Lower leg skin (tissue), 4 donors: Measurements from ENCODE around the gene ATRN. TPM values are rescaled to one million over a fixed set of nuclear protein-coding genes. Genes with fewer than 3 reads are reported as not detected.

Experiments
- DNase-seq, 2 donors: peaks; one replicate each; pipeline ENCODE4 v3.0.0-alpha.2; 2019; ENCODE audit warnings: low spot score in 2 of 2
- H3K4me3 ChIP-seq: fragments of 200-600 bp; sonication (generic); 2 replicates; pipeline ENCODE4 v1.5.1; 2017; ENCODE audit warnings: mild to moderate bottlenecking, low read depth; ENCODE audit not compliant: poor library complexity, severe bottlenecking
- POLR2A ChIP-seq, 2 donors: fragments of 450-650 bp; IDR thresholded peaks; one replicate each; pipeline ENCODE4 v1.6.1; 2016 to 2017; ENCODE audit warnings: antibody characterized with exemption in 2 of 2, mild to moderate bottlenecking in 1 of 2, moderate library complexity in 1 of 2
- WGBS, 2 donors: methylation state at CpG; one replicate each; pipeline ENCODE4 v1.1.5; 2018; 5-methylcytosine and 5-hydroxymethylcytosine counted together
- intact Hi-C: fragments of 100-400 bp; cut with DNase I; formaldehyde crosslinking; loops from one replicate; pipeline ENCODE4 v1.15.0; 2023; ENCODE audit warnings: low total_unique reads
- total RNA-seq, 4 donors: library from RNA; depleted of rRNA; stranded (reverse); fragments of >200 nt; gene quantifications; one replicate each; pipeline ENCODE4 v1.1.0, GENCODE V29; 2016
- TF ChIP-seq, protein P1 (sequence below), 3 donors: fragments of 450-650 bp; IDR thresholded peaks; one replicate each; pipeline ENCODE4 v1.5.1; 2016; ENCODE audit warnings: antibody characterized with exemption in 3 of 3, mild to moderate bottlenecking in 3 of 3, moderate library complexity in 2 of 3

Gene ATRN
- total RNA-seq, 4 donors from 2014 or later = 18.2 to 34.6 (median 28.4) TPM

DNA sequence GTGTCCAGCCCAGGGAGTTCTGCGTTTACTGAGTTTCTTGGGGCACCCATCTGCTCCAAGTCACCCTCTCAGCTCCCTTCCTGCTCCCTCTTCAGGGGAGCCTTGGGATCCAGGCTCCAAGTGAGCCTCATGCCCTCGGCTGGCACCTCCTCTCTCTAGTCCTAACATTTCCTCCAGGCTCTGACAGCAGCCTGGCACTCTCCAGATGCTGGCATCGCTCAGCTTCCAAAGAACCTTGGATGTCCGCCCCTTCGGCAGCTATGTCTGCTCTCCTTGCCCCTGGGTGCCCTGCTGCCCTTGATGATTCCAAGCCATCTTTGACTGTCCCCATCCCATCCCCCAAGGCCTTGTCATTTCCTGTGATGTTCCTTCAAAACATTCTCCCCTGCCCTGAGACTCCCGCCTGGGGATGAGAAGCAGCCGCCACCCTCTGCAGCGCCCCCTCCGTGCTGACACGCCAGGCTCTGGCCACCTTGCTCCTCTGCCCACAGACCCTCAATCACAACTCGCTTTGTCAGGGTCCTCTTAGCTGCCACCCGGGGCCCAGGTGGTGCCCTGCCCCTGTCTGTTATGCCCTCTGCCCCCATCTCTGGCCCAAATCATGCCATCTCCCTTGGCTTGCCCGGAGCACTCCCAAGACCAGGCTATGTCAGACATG is 199.0 kb downstream of the ATRN start:
- DNase-seq = no peak
- 68 to 70% methylated on average over 13 of the region's 13 CpGs for WGBS, 2 donors
- intact Hi-C loops = loop anchor here (10.0 kb wide), 1 partner anchor 415 kb away; no protein-coding TSS in a partner anchor
- no peak overlapping the region for H3K4me3 ChIP-seq
- TF ChIP-seq, protein P1, sequence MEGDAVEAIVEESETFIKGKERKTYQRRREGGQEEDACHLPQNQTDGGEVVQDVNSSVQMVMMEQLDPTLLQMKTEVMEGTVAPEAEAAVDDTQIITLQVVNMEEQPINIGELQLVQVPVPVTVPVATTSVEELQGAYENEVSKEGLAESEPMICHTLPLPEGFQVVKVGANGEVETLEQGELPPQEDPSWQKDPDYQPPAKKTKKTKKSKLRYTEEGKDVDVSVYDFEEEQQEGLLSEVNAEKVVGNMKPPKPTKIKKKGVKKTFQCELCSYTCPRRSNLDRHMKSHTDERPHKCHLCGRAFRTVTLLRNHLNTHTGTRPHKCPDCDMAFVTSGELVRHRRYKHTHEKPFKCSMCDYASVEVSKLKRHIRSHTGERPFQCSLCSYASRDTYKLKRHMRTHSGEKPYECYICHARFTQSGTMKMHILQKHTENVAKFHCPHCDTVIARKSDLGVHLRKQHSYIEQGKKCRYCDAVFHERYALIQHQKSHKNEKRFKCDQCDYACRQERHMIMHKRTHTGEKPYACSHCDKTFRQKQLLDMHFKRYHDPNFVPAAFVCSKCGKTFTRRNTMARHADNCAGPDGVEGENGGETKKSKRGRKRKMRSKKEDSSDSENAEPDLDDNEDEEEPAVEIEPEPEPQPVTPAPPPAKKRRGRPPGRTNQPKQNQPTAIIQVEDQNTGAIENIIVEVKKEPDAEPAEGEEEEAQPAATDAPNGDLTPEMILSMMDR (IDR thresholded peaks at IDR 0.05) = no peak
- TF ChIP-seq POLR2A (IDR thresholded peaks at IDR 0.05) = no peak

DNA sequence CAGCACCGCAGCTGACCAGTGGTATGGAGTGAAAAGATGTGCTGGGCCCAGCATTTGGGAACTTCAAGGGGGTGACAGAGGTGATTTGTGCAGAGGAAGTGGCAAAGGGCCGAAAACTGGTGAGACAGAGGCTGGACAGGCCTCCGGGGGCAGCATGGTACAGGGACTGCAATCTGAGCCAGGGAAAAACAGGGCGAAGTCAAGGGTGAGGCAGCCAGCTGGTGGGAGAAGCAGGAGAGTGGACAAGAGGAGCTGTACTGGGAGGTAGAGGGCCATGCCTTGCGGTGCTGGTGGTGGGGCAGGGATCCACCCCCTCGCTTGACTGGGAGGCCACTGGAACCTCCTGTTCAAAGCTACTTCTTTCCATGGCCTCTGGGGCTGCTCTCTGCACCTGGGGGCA is 199.7 kb downstream of the ATRN start:
- no peak overlapping the region for H3K4me3 ChIP-seq
- no peak for DNase-seq
- no peak for TF ChIP-seq POLR2A (IDR thresholded peaks at IDR 0.05)
- TF ChIP-seq, protein P1 (IDR thresholded peaks at IDR 0.05) = no peak
- WGBS, 2 donors = 68 to 78% methylated on average over 6 of the region's 6 CpGs
- intact Hi-C loops = loop anchor here (10.0 kb wide), 1 partner anchor 414 kb away; no protein-coding TSS in a partner anchor

DNA sequence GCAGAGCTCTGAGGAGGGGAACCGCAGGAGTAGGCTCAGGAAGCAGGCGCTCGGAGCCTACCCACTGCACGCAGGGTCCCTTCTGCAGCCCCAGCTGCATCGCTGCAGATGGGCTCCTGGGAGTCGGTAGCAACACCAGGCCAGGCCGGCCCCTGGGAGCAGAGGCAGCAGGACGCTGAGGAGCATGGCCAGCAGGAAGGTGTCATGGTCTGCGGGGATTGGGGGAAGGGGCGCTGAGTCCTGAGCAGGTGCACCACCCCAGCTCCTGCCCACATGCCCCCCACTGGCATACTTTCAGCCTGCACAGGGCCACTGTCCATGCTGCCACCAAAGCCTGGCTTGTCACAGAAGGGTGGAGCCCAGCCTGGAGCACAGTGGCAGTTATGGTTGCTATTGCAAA is 200.1 kb downstream of the ATRN start:
- WGBS, 2 donors = 82 to 84% methylated on average over 8 to 10 of the region's 10 CpGs
- intact Hi-C loops = loop anchor here (10.0 kb wide), 1 partner anchor 414 kb away; no protein-coding TSS in a partner anchor
- DNase-seq = no peak
- H3K4me3 ChIP-seq = no peak overlapping the region
- TF ChIP-seq, protein P1 (IDR thresholded peaks at IDR 0.05) = no peak
- no peak for TF ChIP-seq POLR2A (IDR thresholded peaks at IDR 0.05)

DNA sequence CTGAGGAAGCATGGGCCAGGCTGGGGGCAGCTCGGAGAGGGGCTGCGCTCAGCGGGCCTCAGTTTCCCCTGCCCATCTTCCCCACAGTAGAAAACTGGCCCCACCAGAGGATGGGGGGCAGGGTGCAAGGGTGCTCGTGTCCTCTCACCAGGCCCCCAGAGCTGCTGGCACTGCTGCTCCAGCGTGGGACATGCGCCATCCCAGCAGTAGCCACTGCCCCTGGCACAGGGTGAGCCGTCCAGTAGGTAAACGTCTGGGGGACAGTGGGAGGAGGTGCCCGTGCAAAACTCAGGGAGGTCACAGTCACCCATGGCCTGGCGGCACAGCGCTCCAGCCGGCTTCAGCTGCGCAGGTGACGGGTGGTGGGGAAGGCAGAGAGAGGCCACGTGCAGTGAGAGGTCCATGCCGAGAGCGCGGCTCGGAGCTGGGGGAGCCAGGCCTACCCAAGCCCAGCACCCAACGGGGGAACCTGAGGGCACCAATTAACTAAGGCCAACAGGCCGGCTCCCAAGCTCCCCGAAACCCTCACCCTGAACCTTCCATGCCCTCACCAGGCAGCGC is 201.2 kb downstream of the ATRN start:
- no peak for TF ChIP-seq POLR2A (IDR thresholded peaks at IDR 0.05)
- TF ChIP-seq, protein P1 (IDR thresholded peaks at IDR 0.05) = no peak
- DNase-seq = no peak
- H3K4me3 ChIP-seq = no peak overlapping the region
- intact Hi-C loops = loop anchor here (10.0 kb wide), 1 partner anchor 413 kb away; no protein-coding TSS in a partner anchor
- 55 to 73% methylated on average over 17 to 22 of the region's 23 CpGs for WGBS, 2 donors

DNA sequence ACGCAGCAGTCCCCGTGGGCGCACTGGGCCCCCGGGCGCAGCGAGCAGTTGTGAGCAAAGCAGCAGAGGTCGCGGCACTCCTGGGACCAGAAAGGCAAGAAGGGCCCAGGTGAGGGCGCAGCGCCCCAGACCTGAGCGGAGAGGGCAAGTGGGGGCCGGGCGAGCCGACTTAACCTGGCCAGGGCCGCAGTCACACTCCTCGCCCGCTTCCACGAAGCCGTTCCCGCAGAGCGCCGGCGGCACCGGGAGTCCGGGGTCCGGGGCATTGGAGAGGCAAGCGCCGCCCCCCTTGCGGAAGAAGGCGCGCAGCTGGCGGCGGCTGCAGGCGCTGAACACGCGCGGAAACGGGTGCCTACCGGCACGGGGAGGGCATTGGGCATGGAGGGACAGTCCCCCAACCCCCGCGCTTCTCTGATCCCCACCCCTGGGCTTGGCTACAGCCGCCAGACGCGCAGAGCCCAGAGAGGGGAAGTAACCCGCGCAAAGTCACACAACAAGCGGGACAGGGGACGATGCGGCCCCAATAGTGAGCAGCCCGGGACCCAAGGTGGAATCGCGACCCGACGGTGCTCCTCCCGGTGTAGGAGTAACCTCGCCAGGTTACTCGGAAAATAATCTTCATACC is 201.8 kb downstream of the ATRN start:
- no peak overlapping the region for H3K4me3 ChIP-seq
- TF ChIP-seq, protein P1 (IDR thresholded peaks at IDR 0.05) = no peak
- no peak for TF ChIP-seq POLR2A (IDR thresholded peaks at IDR 0.05)
- intact Hi-C loops = loop anchor here (10.0 kb wide), 1 partner anchor 412 kb away; no protein-coding TSS in a partner anchor
- whole genome bisulfite sequencing, 2 donors = 20 to 45% methylated on average over 28 to 41 of the region's 58 CpGs
- no peak for DNase-seq
